Activated CD4-positive, CD25-positive, alpha-beta regulatory T cell treated with anti-CD3 and anti-CD28 coated beads, Interleukin-2, amount 50 U/mL, for 24 hours (primary cell): ENCODE results near the gene DDX60.
"Not testable (repeated sequence)": the region's sequence is repeated elsewhere in the genome, so short reads cannot be mapped to it uniquely, and the experiment has no call there.

ENCODE experiments used
- ATAC-seq, 2 donors: fragments of 150-1000 bp; cut with Tn5 transposase; one replicate each; pipeline ENCODE4 v1.10.0; 2021; ENCODE audit warnings: mild to moderate bottlenecking in 1 of 2, moderate library complexity in 1 of 2

DDX60 gene

GRCh38 chr4:168285850-168286249 is 32.7 kb downstream of the DDX60 start:
- not testable (repeated sequence) for ATAC-seq

GRCh38 chr4:168279556-168279955 is 39.0 kb downstream of the DDX60 start:
- no peak for ATAC-seq

GRCh38 chr4:168275836-168276235 is 42.7 kb downstream of the DDX60 start:
- ATAC-seq: no peak

- no peak for ATAC-seq
Measured at GRCh38 chr4:168274871-168275270, 43.7 kb downstream of the DDX60 start.

GRCh38 chr4:168273838-168274237 is 44.7 kb downstream of the DDX60 start:
- no peak for ATAC-seq

GRCh38 chr4:168272488-168272887 is 46.1 kb downstream of the DDX60 start:
- ATAC-seq: no peak

DNA sequence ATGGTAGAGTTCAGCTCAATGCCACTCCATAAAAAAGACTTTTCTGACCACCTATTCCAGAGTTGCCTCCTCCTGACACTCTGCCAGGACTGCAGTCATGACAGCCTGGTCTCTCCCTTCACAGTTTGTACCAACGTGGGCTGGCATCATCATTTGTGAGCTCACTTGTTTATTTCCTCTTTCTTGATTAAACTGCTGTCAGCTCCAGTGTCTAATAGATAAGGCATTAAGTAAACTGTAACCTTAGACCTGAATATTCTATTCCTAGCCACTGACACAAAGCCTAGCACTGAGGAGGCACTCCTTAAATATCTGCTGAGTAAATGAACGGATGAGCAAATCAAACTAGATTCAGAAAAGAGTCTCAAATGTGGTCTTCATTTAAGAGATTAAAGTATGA is 48.7 kb downstream of the DDX60 start:
- no peak for ATAC-seq

- no peak for ATAC-seq
Measured at GRCh38 chr4:168265327-168265726, 53.2 kb downstream of the DDX60 start.

DNA sequence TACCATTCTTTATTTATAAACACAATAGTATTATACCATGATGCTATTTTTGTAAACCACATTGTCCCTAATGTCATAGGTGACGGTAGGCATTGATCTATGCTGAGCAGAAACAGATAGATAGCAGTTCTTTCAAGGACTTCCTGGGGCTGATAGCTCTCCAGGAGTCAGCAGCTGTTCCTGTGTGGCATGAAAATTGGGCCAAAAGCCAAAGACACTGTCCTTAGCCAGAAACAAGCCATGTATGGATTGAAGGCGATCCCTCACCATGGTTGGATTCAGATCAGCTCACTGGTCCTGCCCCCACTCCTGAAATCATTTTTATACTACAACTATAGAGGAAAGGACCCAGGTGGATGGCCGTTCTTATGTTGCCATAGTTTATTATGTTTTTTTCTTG is 53.6 kb downstream of the DDX60 start:
- ATAC-seq: no peak

- no peak for ATAC-seq
Measured at GRCh38 chr4:168263039-168263438, 55.5 kb downstream of the DDX60 start.

GRCh38 chr4:168259096-168259495 is 59.5 kb downstream of the DDX60 start:
- no peak for ATAC-seq

DNA sequence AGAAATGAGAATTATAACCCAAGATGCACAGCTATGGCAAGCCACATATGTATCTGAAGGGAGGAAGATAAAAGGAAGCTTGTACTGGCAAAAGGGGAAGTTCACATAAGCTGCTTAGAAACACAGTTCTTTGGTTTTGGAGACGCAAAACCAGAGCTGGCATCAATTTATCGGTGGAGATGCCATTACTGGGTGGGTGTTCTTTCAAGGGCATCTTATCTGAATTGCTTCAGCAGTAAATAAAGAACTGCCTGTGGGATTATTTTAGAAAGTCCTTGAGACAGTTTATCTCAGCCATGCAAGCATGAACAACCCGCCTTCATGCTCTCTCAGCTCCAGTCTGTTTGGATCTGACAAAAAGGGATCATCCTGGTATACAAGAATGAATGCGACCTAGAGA is 60.8 kb downstream of the DDX60 start:
- ATAC-seq: no peak

GRCh38 chr4:168248176-168248710 is 70.3 kb downstream of the DDX60 start:
- no peak for ATAC-seq

- no peak for ATAC-seq
Measured at GRCh38 chr4:168247603-168248002, 70.9 kb downstream of the DDX60 start.

DNA sequence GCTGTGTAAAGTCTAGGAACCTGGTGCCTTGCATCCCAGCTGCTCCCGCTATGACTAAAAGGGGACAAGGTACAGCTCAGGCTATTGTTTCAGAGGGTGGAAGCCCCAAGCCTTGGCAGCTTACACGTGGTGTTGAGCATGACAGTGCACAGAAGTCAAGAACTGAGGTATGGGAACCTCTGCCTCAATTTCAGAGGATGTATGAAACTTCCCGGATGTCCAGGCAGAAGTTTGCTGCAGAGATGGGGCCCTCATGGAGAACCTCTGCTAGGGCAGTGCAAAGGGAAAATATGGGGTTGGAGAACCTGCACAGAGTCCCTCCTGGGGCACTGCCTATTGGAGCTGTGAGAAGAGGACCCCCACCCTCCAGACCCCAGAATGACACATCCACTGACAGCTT is 76.6 kb downstream of the DDX60 start:
- no peak for ATAC-seq

- no peak for ATAC-seq
Measured at GRCh38 chr4:168240821-168241220, 77.7 kb downstream of the DDX60 start.

- ATAC-seq: no peak
Measured at GRCh38 chr4:168221301-168221700, 97.3 kb downstream of the DDX60 start.

- ATAC-seq: no peak
Measured at GRCh38 chr4:168220893-168221292, 97.7 kb downstream of the DDX60 start.

DNA sequence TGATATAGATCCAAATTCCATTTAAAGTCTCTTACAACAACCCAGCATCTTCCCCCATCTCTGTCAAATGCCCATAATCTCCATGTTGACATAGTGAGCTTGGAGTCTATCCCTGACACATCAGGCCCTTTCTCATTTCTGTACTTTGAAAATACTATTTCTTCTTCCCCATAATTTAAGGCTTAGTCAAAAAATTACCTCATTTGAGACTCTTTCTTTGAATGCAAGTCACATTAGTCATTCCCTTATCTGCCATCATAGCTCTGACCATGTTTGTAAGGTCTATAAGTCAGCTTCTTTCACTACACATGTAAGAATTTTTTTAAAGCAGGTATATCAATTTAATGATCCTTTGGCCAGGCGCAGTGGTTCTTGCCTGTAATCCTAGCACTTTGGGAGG is 99.9 kb downstream of the DDX60 start:
- no peak for ATAC-seq

GRCh38 chr4:168213511-168213910 is 105.0 kb downstream of the DDX60 start:
- ATAC-seq: not testable (repeated sequence)

GRCh38 chr4:168212656-168213055 is 105.9 kb downstream of the DDX60 start:
- ATAC-seq: no peak

- no peak for ATAC-seq
Measured at GRCh38 chr4:168208957-168209614, 109.5 kb downstream of the DDX60 start.

- no peak for ATAC-seq
Measured at GRCh38 chr4:168203233-168203911, 115.2 kb downstream of the DDX60 start.

- no peak for ATAC-seq
Measured at GRCh38 chr4:168200685-168201084, 117.9 kb downstream of the DDX60 start.
